GM19395 (cell line): ENCODE data around the gene CACYBP.
A peak's percentile ranks its signal among the peaks of the same experiment; 100 is the strongest.
"Not testable (repeated sequence)": the region's sequence is repeated elsewhere in the genome, so short reads cannot be mapped to it uniquely, and the experiment has no call there.

ENCODE experiments used
- ATAC-seq: cut with Tn5 transposase; IDR thresholded peaks from one replicate; pipeline ENCODE4 v1.9.1; 2021; ENCODE audit warnings: mild to moderate bottlenecking, moderate library complexity; ENCODE audit not compliant: unreplicated experiment

CACYBP gene

GRCh38 chr1:175005085-175005783 is 5.5 kb downstream of the CACYBP start:
- no peak for ATAC-seq

- no peak for ATAC-seq
Observed at GRCh38 chr1:175009532-175009931, 9.8 kb downstream of the CACYBP start.

GRCh38 chr1:175013445-175013844 is 13.7 kb downstream of the CACYBP start:
- ATAC-seq: no peak

DNA sequence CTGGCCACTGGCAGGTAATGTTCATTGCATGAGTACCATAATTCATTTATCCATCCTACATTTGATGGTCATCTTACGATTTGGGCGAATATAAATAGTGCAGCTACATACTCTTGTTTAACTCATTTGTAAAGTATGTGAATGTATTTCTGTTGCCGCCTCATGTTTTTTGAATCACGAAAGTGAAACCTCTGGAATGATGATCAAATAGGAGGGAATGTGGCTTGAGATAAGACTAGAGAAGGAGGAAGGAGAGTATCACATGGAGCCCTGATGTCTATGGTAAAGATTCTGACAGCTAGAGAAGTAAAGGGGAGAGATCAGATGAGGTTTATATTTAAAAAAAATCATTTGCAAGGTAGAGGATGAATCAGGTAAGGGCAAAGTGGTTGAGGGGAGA is 15.5 kb downstream of the CACYBP start:
- no peak for ATAC-seq

DNA sequence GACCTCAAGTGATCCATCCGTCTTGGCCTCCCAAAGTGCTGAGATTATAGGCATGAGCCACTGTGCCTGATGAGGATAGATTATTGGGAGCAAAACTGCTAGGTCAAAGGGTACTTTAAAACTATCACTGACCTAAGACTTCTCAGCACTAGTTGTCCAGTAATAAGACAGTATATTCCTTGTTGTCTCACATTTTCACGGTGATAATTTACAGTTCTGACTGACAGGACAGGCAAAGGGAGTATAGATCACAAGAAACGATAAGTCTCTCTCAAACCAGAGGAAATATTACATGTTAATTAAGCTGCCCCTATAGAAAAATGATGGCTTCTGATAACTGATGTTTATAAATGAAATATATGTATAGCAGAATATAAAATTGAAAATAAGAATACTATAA is 19.8 kb downstream of the CACYBP start:
- ATAC-seq: no peak

DNA sequence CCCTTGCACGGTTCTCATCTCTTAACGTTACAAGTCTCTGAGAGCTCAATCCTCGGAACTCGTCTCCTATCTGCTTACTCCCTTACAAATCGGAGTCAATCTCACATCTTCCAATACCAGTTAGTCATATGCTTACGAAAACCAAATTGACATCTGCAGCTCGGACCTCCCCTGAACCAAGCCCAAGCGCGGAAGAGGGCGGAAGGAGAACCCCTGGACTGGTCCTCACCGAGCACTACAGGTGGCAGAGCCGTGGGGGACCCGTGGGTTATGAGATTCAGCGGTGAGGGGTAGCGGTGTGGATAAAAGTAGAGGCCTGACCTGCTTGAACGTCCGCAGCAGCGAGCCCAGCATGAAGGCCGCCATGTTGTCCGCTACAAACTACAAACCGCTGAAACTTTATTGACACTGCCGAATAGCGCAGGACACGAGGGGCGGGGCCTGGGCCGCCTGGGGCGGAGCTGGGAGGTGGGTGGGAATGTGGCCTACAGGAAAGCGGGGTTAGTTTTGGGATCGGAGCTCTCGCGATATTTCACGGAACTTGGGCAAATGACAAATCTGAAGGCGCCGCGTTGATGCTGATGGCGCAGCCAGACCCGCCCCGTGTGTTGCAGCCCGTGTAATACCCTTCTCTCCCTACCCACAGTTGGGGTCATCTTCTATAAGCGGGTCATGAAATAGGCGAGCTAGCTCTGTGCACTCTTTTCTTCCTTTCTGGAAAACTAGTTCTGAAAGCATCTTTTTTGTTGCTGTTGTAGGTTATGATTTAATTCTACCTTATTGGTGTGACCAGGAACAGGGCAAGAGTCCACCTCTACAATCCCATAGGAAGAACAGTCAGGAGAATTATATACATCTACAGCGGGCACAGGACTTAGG is 23.5 kb downstream of the CACYBP start, which contains the start of gene MRPS14:
TSS of gene MRPS14 (minus strand) at position 383 of the 879 bp plus-strand sequence. CDS start at position 366, 17 bp downstream.
- ATAC-seq: peak; percentile 92

GRCh38 chr1:175023922-175024242 is 24.1 kb downstream of the CACYBP start:
- ATAC-seq: not testable (repeated sequence)

DNA sequence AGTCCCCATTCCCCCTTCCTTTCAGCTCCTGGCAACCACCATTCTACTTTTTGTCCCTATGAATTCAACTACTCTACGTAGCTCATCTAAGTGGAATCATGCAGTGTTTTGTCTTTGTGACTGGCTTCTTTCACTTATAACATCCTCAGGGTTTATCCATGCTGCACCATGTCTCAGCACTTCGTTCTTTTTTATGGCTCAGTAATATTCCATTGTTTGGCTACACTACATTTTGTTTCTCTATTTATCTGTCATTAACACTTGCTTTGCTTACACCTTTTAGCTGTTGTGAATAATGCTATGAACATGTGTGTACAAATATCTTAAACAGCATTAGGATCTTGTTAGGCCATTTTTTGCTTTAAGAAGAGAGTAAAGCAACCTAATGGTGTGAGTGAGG is 25.0 kb downstream of the CACYBP start:
- ATAC-seq: no peak

DNA sequence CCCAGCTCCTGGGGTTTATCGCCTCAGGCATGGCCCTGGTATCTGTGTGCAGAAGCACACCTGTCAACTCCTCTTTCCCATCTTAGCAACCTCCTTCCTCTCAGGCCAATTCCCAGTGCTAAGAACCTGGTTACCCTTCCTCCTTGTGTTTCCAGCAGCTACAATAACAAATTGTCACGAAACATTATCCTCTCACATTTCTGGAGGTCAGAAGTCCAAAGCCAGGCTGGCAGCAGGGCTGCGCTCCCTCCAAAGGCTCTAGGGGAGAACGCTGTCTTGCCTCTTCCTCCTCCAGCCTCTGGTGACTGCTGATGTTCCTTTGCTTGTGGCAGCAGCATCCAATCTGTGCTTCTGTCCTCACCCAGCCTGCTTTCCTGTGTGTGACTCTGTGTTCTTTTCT is 34.2 kb downstream of the CACYBP start:
- no peak for ATAC-seq

- ATAC-seq: no peak
Observed at GRCh38 chr1:175034775-175035174, 35.0 kb downstream of the CACYBP start.

DNA sequence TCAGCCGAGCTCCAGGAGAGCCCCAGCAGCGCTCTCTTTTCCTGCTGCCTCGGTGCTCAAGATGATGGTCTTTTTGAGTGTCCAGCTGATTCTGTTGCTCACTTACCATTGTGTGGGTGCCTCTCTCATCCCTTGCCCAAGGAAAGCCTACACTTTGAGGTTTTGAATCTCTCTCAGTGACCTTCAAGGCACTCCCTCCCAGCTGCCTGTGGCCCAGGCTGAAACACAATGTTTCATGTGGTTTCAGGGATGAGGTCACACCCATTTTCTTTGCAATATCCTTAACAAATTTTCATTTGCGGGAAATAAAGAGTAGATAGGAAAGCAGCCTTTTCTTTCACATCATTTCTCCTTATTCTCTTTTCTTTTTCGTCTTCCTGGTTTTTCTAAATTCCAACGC is 36.1 kb downstream of the CACYBP start:
- no peak for ATAC-seq

DNA sequence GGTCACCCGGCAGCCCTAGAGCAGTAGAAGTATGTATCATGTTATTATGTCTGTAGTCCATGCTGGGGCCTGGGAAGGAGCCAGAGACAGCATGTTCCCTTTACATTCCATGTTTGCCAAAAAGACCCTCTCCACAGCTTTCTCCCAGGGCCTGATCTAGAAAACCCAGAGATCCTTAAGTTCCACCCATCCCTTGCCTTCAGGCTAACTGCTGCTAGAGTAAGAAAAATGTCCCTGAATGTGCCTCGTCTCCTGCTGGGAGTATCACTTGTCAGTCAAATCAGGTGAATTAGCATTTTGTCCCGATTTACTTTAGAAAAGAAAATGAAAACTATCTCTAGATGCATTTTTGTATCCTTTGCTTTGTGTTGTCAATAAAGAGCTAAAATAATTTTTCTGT is 36.7 kb downstream of the CACYBP start:
- ATAC-seq: no peak

DNA sequence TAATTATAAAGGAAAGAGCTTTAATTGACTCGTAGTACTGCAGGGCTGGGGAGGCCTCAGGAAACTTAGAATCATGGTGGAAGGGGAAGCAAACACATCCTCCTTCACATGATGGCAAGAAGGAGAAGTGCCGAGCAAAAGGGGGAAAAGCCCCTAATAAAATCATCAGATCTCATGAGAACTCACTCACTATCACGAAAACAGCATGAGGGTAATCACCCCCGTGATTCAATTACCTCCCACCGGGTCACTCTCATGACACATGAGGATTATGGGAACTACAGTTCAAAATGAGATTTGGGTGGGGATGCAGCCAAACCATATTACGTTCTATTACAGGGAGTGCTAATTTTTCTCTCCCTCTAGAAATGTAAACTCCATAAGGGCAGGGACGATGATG is 37.7 kb downstream of the CACYBP start:
- ATAC-seq: no peak

GRCh38 chr1:175040324-175040879 is 40.7 kb downstream of the CACYBP start:
- ATAC-seq: no peak

DNA sequence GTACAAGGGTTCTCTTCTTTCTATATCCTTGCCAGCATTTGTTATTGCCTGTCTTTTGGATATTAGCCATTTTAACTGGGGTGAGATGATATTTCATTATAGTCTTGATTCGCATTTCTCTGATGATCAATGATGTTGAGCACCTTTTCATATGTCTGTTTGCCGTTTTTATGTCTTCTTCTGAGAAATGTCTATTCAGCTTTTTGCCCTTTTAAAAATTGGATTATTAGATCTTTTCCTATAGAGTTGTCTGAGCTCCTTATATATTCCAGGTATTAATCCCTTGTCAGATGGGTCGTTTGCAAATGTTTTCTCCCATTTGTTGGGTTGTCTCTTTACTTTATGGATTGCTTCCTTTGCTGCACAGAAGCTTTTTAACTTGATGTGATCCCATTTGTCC is 42.9 kb downstream of the CACYBP start:
- ATAC-seq: no peak

DNA sequence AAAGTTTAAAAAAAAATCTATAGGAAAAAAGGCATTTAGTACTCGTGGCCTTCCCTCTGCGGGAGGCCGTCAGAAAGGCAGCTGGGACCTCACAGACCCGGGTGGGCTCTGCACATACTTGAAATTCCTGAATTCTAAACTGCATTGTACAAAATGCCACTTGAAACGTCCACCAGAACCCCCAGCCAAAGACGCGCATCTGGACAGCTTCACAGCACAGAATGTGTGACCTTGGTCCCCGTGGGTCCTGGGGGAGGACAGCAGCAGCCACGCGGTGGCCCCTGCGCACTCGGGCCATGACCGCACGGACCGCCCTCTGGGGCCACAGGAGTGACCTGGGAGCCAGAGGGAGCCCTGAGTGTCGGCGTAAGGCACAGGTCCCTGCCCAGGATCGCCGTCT is 44.1 kb downstream of the CACYBP start:
- ATAC-seq: no peak

- ATAC-seq: not testable (repeated sequence)
Observed at GRCh38 chr1:175044591-175044990, 44.8 kb downstream of the CACYBP start.

DNA sequence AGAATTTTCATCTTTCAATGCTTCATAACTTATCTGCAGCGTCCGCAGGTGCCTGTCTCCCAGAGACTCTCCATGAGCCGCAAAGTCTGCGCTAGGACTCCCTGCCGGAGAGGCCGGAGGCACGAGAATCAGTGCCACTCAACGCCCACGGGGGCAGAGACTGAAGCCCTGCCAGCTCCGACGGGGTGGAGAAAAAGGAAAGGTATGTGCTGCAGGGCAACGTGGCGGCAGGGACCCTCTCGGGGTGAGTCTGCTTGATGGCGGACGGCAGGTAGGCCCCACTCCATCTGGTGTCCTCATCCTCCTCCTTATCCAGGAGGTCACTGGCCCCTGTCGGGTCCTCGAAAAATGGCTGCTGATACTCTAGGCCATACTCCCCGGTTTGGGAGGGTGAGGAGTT is 45.4 kb downstream of the CACYBP start:
- ATAC-seq: no peak

GRCh38 chr1:175045519-175045918 is 45.8 kb downstream of the CACYBP start:
- ATAC-seq: no peak

- no peak for ATAC-seq
Observed at GRCh38 chr1:175050992-175051391, 51.2 kb downstream of the CACYBP start.

DNA sequence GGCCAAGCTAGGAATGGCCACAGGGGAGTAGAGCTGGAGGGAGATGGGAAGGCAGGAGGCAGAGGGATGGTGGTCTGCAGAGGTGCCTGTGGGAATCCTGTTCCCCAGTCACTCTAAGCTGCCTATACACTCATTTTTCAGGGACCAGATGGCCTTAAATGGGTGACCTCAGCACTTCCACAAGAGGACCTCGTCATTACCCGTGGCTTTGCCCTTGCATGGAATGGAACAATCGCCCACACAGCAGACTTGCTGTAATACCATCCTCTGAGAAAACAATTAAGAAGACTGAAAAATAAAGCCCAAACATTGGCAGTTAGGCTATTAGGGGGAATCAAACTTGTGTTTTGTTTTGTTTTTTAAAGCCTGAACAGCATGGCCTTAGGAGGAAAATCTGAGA is 55.0 kb downstream of the CACYBP start:
- no peak for ATAC-seq
